HepG2 (cell line): Measurements from ENCODE around the gene CPNE4. TPM values are rescaled to one million over a fixed set of nuclear protein-coding genes. Genes with fewer than 3 reads are reported as not detected.

Experiments
- ATAC-seq: fragments of 200-7000 bp; cut with Tn5 transposase; 3 replicates; pipeline ENCODE4 v1.9.1; 2020; ENCODE audit warnings: mild to moderate bottlenecking, moderate library complexity
- BruUV-seq: library from RNA; stranded (reverse); fragments of 400-500 nt; replicated peaks from 2 replicates; lab custom pipeline; 2021; lab: Mats Ljungman, UMichigan
- CTCF ChIA-PET: fragments of 300-600 bp; formaldehyde crosslinking; extraction: SDS; loops from one replicate; lab custom pipeline; 2021; ENCODE audit warnings: low total read pairs, inconsistent platforms, low intra/inter-chr PET ratio; lab: Yijun Ruan, JAX
- POLR2A ChIA-PET: fragments of 350-600 bp; sonication (Branson Sonifier 250); formaldehyde crosslinking; loops from one replicate; lab custom pipeline; 2020; ENCODE audit warnings: antibody characterized with exemption, inconsistent platforms; lab: Yijun Ruan, JAX
- DNase-seq: peaks from one replicate; pipeline ENCODE4 v3.0.0-alpha.2; 2015; ENCODE audit warnings: low spot score
- FAIRE-seq: peaks from 3 replicates; lab custom pipeline; 2011; peaks lifted over from hg19 to GRCh38; lab: Jason Lieb, UNC
- H2AFZ ChIP-seq: one replicate; pipeline ENCODE4 v1.6.1; 2011; ENCODE audit warnings: low read length, inconsistent platforms
- H3K27ac ChIP-seq: fragments of 300-600 bp; 3 replicates; pipeline ENCODE4 v1.8.0; 2011; ENCODE audit warnings: mixed run types, mild to moderate bottlenecking, mixed read lengths, low read length, inconsistent platforms; ENCODE audit not compliant: insufficient read depth; ENCODE audit errors: extremely low read length
- H3K27me3 ChIP-seq, 2 experiments: fragments of 200-600 bp in 1 of 2; 2 replicates in 1 of 2; 3 replicates in 1 of 2; pipeline versions ENCODE4 v1.6.0 to v1.8.0; 2011; ENCODE audit warnings: low read length in 2 of 2, mild to moderate bottlenecking in 2 of 2, moderate library complexity in 2 of 2, inconsistent platforms in 1 of 2; ENCODE audit not compliant: insufficient read depth in 2 of 2, control insufficient read depth in 1 of 2
- H3K36me3 ChIP-seq, 2 experiments: fragments of 200-600 bp in 1 of 2; replicated peaks in 1 of 2; 2 replicates in 1 of 2; 3 replicates in 1 of 2; pipeline versions ENCODE4 v1.5.1 to v1.8.0; 2011; ENCODE audit warnings: low read length in 2 of 2, inconsistent platforms in 1 of 2; ENCODE audit not compliant: insufficient read depth in 2 of 2, control insufficient read depth in 1 of 2
- H3K4me1 ChIP-seq: 2 replicates; pipeline ENCODE4 v1.5.1; 2012; ENCODE audit warnings: low read length, inconsistent platforms; ENCODE audit not compliant: insufficient read depth
- H3K4me2 ChIP-seq: 2 replicates; pipeline ENCODE4 v1.6.0; 2011; ENCODE audit warnings: low read depth, low read length, inconsistent platforms
- H3K4me3 ChIP-seq, 3 experiments: fragments of 200-600 bp in 1 of 3; sonication (generic), shearing (Covaris generic) in 1 of 3; replicated peaks in 1 of 3; 2 replicates each; pipeline ENCODE4 v1.5.1; 2011 to 2016; ENCODE audit warnings: low read length in 3 of 3, inconsistent platforms in 2 of 3, low read depth in 2 of 3, mild to moderate bottlenecking in 2 of 3, control low read depth in 1 of 3, mixed read lengths in 1 of 3; ENCODE audit not compliant: insufficient read depth in 1 of 3
- H3K79me2 ChIP-seq: one replicate; pipeline ENCODE4 v1.6.1; 2011; ENCODE audit warnings: low read length, inconsistent platforms; ENCODE audit not compliant: insufficient read depth
- H3K9ac ChIP-seq: 2 replicates; pipeline ENCODE4 v1.6.0; 2011; ENCODE audit warnings: mild to moderate bottlenecking, low read depth, low read length, inconsistent platforms; ENCODE audit not compliant: insufficient read depth
- H3K9me3 ChIP-seq: 2 replicates; pipeline ENCODE4 v1.5.1; 2012; ENCODE audit warnings: mild to moderate bottlenecking, low read length
- H4K20me1 ChIP-seq: 2 replicates; pipeline ENCODE4 v1.6.0; 2011; ENCODE audit warnings: inconsistent platforms, mild to moderate bottlenecking, low read length, moderate library complexity; ENCODE audit not compliant: insufficient read depth
- BRCA1 ChIP-seq: sonication (generic); formaldehyde crosslinking; IDR thresholded peaks from 2 replicates; pipeline ENCODE4 v1.4.0; 2020; ENCODE audit warnings: missing genetic modification reagents
- BRD4 ChIP-seq: sonication (generic); formaldehyde crosslinking; IDR thresholded peaks from 2 replicates; pipeline ENCODE4 v1.4.0; 2020; ENCODE audit warnings: missing genetic modification reagents
- FOSL1 ChIP-seq: sonication (generic); formaldehyde crosslinking; IDR thresholded peaks from 2 replicates; pipeline ENCODE4 v1.9.0; 2021; ENCODE audit warnings: missing genetic modification reagents, borderline replicate concordance
- FOXO1 ChIP-seq: sonication (generic); formaldehyde crosslinking; IDR thresholded peaks from 2 replicates; pipeline ENCODE4 v1.4.0; 2020; ENCODE audit warnings: missing genetic modification reagents
- JUNB ChIP-seq: sonication (generic); formaldehyde crosslinking; IDR thresholded peaks from 2 replicates; pipeline ENCODE4 v1.8.0; 2022; ENCODE audit warnings: missing genetic modification reagents, mild to moderate bottlenecking, borderline replicate concordance
- RFXANK ChIP-seq: IDR thresholded peaks from 2 replicates; pipeline ENCODE4 v1.6.1; 2016
- SP2 ChIP-seq: sonication (generic); formaldehyde crosslinking; IDR thresholded peaks from 2 replicates; pipeline ENCODE4 v1.5.1; 2020; ENCODE audit warnings: mild to moderate bottlenecking, missing genetic modification reagents
- TARDBP ChIP-seq: sonication (generic); formaldehyde crosslinking; IDR thresholded peaks from 2 replicates; pipeline ENCODE4 v1.8.0; 2022; ENCODE audit warnings: mild to moderate bottlenecking, missing genetic modification reagents
- THAP11 ChIP-seq: IDR thresholded peaks from 2 replicates; pipeline ENCODE4 v1.6.1; 2016; ENCODE audit warnings: missing biosample characterization, missing genetic modification reagents
- ZFX ChIP-seq: sonication (generic); formaldehyde crosslinking; IDR thresholded peaks from 2 replicates; pipeline ENCODE4 v1.4.0; 2020; ENCODE audit warnings: mild to moderate bottlenecking, low read depth, missing genetic modification reagents, moderate library complexity
- ZNF510 ChIP-seq: sonication (generic); formaldehyde crosslinking; IDR thresholded peaks from 2 replicates; pipeline ENCODE4 v1.4.0; 2020; ENCODE audit warnings: low read depth, mild to moderate bottlenecking, missing genetic modification reagents
- ZNF547 ChIP-seq: sonication (generic); formaldehyde crosslinking; IDR thresholded peaks from 2 replicates; pipeline ENCODE4 v1.5.1; 2020; ENCODE audit warnings: mild to moderate bottlenecking, missing genetic modification reagents
- ZNF850 ChIP-seq: sonication (generic); formaldehyde crosslinking; conservative IDR thresholded peaks from 2 replicates; pipeline ENCODE4 v1.9.0; 2021; ENCODE audit warnings: mild to moderate bottlenecking, missing genetic modification reagents
- in situ Hi-C: cut with HindIII; loops from 2 replicates; pipeline ENCODE4 v1.10.0; 2017; ENCODE audit warnings: low pct_unique_long_range_greater_than_20kb; ENCODE audit not compliant: extremely low pct_ligation_motif_present
- intact Hi-C: fragments of 100-400 bp; cut with micrococcal nuclease; formaldehyde crosslinking; loops from one replicate; pipeline ENCODE4 v1.10.0; 2022; ENCODE audit not compliant: unreplicated experiment
- polyA plus RNA-seq, 8 experiments: library from polyadenylated mRNA; depleted of rRNA in 3 of 8; stranded (reverse) in 7 of 8; unstranded in 1 of 8; fragments of >200 nt; fragmentation: Illumina TruSeq in 4 of 8; extraction: Trizol in 4 of 8; gene quantifications; 2 replicates each; pipeline versions ENCODE4 v1.2.1 to v1.2.3, GENCODE V29; 2011 to 2016; ENCODE audit warnings: low read depth in 4 of 8, missing spikeins in 1 of 8, mixed read lengths in 1 of 8; ENCODE audit not compliant: insufficient read depth in 1 of 8
- total RNA-seq, 5 experiments: library from RNA; depleted of rRNA; stranded (reverse); fragments of >200 nt; fragmentation: Illumina TruSeq; extraction: Trizol; gene quantifications; 2 replicates each; pipeline ENCODE4 v1.2.3, GENCODE V29; 2016; ENCODE audit warnings: low read depth in 1 of 5
- TF ChIP-seq, protein P1 (sequence below): sonication (generic); formaldehyde crosslinking; IDR thresholded peaks from 2 replicates; pipeline ENCODE4 v1.4.0; 2020; ENCODE audit warnings: missing genetic modification reagents
- TF ChIP-seq, protein P2 (sequence below): sonication (generic); formaldehyde crosslinking; IDR thresholded peaks from 2 replicates; pipeline ENCODE4 v1.5.0; 2020; ENCODE audit warnings: missing genetic modification reagents
- TF ChIP-seq, protein P3 (sequence below): IDR thresholded peaks from 2 replicates; pipeline ENCODE4 v1.6.1; 2016; ENCODE audit warnings: low read depth, control low read depth
- TF ChIP-seq, protein P4 (sequence below): sonication (generic); formaldehyde crosslinking; IDR thresholded peaks from 2 replicates; pipeline ENCODE4 v1.4.0; 2020; ENCODE audit warnings: missing genetic modification reagents, borderline replicate concordance

The CPNE4 gene
- total and polyA plus RNA-seq, 2 of the 13 experiments (the other 11 are each of a cell fraction or from before 2014, with no cell fraction given): not detected

DNA sequence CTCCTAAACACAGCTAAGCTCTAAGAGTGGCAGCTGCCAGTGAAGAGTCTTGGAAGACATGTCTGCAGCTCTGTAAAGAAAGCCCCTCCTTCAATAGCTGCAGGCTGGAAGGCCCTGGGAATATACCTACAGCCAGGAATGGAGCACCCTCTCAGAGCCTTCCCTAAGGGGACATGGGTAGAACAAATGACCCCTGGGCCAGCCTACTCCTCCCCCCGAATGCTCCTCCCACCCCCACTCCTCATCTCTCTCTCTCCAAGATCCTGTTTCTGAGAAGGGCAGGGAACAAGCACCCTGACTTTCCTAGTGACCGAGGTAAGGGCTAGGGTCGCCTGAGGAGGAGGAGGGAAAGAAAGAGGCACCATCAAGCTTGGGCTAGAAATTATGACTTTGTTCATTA, 20.7 kb downstream of the CPNE4 start (continued):
- TF ChIP-seq, protein P1, sequence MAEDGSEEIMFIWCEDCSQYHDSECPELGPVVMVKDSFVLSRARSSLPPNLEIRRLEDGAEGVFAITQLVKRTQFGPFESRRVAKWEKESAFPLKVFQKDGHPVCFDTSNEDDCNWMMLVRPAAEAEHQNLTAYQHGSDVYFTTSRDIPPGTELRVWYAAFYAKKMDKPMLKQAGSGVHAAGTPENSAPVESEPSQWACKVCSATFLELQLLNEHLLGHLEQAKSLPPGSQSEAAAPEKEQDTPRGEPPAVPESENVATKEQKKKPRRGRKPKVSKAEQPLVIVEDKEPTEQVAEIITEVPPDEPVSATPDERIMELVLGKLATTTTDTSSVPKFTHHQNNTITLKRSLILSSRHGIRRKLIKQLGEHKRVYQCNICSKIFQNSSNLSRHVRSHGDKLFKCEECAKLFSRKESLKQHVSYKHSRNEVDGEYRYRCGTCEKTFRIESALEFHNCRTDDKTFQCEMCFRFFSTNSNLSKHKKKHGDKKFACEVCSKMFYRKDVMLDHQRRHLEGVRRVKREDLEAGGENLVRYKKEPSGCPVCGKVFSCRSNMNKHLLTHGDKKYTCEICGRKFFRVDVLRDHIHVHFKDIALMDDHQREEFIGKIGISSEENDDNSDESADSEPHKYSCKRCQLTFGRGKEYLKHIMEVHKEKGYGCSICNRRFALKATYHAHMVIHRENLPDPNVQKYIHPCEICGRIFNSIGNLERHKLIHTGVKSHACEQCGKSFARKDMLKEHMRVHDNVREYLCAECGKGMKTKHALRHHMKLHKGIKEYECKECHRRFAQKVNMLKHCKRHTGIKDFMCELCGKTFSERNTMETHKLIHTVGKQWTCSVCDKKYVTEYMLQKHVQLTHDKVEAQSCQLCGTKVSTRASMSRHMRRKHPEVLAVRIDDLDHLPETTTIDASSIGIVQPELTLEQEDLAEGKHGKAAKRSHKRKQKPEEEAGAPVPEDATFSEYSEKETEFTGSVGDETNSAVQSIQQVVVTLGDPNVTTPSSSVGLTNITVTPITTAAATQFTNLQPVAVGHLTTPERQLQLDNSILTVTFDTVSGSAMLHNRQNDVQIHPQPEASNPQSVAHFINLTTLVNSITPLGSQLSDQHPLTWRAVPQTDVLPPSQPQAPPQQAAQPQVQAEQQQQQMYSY (CRISPR knock-in tag): no peak
- TF ChIP-seq BRD4 (CRISPR knock-in tag): no peak
- no peak for TF ChIP-seq RFXANK (CRISPR knock-in tag)
- TF ChIP-seq, protein P2, sequence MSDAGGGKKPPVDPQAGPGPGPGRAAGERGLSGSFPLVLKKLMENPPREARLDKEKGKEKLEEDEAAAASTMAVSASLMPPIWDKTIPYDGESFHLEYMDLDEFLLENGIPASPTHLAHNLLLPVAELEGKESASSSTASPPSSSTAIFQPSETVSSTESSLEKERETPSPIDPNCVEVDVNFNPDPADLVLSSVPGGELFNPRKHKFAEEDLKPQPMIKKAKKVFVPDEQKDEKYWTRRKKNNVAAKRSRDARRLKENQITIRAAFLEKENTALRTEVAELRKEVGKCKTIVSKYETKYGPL (CRISPR knock-in tag): no peak
- TF ChIP-seq ZFX (CRISPR knock-in tag): no peak
- TF ChIP-seq, protein P3, sequence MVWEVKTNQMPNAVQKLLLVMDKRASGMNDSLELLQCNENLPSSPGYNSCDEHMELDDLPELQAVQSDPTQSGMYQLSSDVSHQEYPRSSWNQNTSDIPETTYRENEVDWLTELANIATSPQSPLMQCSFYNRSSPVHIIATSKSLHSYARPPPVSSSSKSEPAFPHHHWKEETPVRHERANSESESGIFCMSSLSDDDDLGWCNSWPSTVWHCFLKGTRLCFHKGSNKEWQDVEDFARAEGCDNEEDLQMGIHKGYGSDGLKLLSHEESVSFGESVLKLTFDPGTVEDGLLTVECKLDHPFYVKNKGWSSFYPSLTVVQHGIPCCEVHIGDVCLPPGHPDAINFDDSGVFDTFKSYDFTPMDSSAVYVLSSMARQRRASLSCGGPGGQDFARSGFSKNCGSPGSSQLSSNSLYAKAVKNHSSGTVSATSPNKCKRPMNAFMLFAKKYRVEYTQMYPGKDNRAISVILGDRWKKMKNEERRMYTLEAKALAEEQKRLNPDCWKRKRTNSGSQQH (CRISPR knock-in tag): no peak
- TF ChIP-seq BRCA1 (CRISPR knock-in tag): no peak

DNA sequence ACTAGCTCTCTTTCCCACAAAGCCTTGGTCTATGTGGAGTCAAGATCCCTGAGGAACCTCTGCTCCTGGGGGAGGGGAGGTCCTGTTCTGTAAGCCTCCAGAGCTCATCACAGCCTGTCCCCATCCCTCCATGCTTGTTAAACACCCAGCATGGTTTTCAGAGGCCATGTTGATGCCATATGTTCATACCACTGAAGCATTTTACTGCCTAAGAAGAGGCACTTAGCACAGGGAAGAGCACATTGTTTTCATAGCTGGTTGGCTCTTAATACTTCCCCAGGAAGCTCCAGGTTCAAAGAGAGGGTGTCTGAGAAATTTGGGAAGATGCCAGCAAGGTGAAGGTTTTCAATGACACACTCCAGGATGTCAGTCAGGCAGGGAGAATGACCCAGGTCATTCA, 25.6 kb downstream of the CPNE4 start:
- Histone ChIP-seq H3K27ac (no peak overlapping the region), H3K36me3 (no peaks in the 10 kb centered on the region), H3K79me2 (no peaks in the 10 kb centered on the region), H3K9me3 (no peaks in the 10 kb centered on the region), H3K4me1 (no peaks in the 10 kb centered on the region), H3K9ac (no peak overlapping the region), H4K20me1 (no peaks in the 10 kb centered on the region), H2AFZ (no peak overlapping the region), H3K4me2 (no peak overlapping the region), H3K27me3 (no peaks in the 10 kb centered on the region), H3K4me3 (no peak overlapping the region)
- ChIA-PET POLR2A (no interaction called here), CTCF (no interaction called here)
- in situ Hi-C loops (loop anchor here (25.0 kb wide), 1 partner anchor 972 kb away; the partner anchor contains the start of genes ASTE1 and NEK11), intact Hi-C loops (no loop called here)
- DNase-seq (no peak), ATAC-seq (no peak), FAIRE-seq (no peak)
- BruUV-seq: no TSS peak
- TF ChIP-seq SP2: no peak
- TF ChIP-seq JUNB (CRISPR knock-in tag): no peak
- no peak for TF ChIP-seq FOXO1 (CRISPR knock-in tag)
- TF ChIP-seq, protein P4, sequence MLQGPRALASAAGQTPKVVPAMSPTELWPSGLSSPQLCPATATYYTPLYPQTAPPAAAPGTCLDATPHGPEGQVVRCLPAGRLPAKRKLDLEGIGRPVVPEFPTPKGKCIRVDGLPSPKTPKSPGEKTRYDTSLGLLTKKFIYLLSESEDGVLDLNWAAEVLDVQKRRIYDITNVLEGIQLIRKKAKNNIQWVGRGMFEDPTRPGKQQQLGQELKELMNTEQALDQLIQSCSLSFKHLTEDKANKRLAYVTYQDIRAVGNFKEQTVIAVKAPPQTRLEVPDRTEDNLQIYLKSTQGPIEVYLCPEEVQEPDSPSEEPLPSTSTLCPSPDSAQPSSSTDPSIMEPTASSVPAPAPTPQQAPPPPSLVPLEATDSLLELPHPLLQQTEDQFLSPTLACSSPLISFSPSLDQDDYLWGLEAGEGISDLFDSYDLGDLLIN (CRISPR knock-in tag): no peak
- no peak for TF ChIP-seq TARDBP
- TF ChIP-seq FOSL1: no peak
- no peak for TF ChIP-seq ZNF850 (CRISPR knock-in tag)
- TF ChIP-seq ZNF547 (CRISPR knock-in tag): no peak
- no peak for TF ChIP-seq THAP11 (CRISPR knock-in tag)
- TF ChIP-seq ZNF510: no peak
- TF ChIP-seq, all 625 proteins: peak for 0
